ENCODE data around the gene TOGARAM1. TPM values are rescaled to one million over a fixed set of nuclear protein-coding genes. Genes with fewer than 3 reads are reported as not detected.
"Not testable (repeated sequence)": the region's sequence is repeated elsewhere in the genome, so short reads cannot be mapped to it uniquely, and the experiment has no call there.

The TOGARAM1 gene
- total RNA-seq, 1 donor: 19.1 TPM

DNA sequence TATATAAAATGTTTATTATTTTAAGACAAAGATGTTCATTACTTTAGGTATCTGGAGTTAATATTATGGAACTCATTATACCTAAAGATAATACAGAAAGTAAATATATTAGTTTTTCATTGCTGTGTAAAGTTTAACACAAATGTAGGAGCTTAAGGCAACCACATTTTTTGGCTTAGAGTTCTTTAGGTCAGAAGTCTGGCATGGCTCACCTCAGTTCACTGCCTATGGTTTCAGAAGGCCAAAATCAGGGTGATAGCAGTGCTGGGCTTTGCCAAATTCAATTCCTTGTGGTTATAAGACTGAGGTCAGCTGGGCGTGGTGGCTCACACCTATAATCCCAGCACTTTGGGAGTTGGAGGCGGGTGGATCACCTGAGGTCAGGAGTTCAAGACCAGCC is 86.4 kb downstream of the TOGARAM1 start:
- H3K27me3 ChIP-seq (ENCODE audit: insufficient read depth, low read length): no peaks in the 10 kb centered on the region
- H3K9me3 ChIP-seq (ENCODE audit: low read depth, low read length): no peaks in the 10 kb centered on the region
- H3K4me3 ChIP-seq (ENCODE audit: low read length): no peak overlapping the region
- no peaks in the 10 kb centered on the region for H3K4me1 ChIP-seq (ENCODE audit: insufficient read depth, low read length)

GRCh38 chr14:45051180-45051579 is 89.2 kb downstream of the TOGARAM1 start:
- H3K9me3 ChIP-seq (ENCODE audit: low read depth, low read length): no peaks in the 10 kb centered on the region
- H3K27me3 ChIP-seq (ENCODE audit: insufficient read depth, low read length): no peaks in the 10 kb centered on the region
- H3K4me3 ChIP-seq (ENCODE audit: low read length): no peak overlapping the region
- H3K4me1 ChIP-seq (ENCODE audit: insufficient read depth, low read length): no peaks in the 10 kb centered on the region

DNA sequence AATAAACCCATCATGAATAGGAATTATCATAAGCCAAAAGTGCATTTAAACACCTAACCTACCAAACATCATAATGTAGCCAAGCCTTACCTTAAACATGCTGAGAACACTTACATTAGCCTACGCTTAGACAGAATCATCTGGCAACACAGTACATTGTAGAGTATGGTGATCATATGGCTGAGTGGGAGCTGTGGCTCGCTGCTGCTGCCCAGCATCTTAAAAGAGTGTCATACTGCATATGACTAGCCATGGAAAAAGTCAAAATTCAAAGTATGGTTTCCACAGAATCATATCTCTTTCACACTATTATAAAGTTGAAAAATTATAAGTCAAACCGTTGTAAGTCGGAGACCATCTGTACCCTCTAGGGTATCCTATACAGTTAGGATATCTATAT is 89.9 kb downstream of the TOGARAM1 start:
- H3K27me3 ChIP-seq (ENCODE audit: insufficient read depth, low read length): no peaks in the 10 kb centered on the region
- no peaks in the 10 kb centered on the region for H3K9me3 ChIP-seq (ENCODE audit: low read depth, low read length)
- no peak overlapping the region for H3K4me3 ChIP-seq (ENCODE audit: low read length)
- H3K4me1 ChIP-seq (ENCODE audit: insufficient read depth, low read length): no peaks in the 10 kb centered on the region

DNA sequence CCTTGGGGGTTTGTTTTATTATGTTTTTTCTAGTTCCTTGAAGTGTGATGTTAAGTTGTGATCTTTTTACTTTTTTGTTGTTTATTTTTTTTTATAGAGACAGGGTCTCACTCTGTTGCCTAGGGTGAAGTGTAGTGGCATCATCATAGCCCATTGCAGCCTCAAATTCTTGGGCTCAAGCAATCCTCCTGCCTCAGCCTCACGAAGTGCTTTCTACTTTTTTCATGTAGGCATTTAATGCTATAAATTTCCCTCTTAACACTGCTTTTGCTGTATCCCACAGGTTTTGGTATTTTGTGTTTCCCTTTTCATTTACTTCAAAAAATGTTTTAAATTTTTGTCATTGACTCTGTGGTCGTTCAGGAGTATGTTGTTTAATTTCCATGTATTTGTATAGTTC is 95.4 kb downstream of the TOGARAM1 start:
- H3K4me1 ChIP-seq (ENCODE audit: insufficient read depth, low read length): no peaks in the 10 kb centered on the region
- no peaks in the 10 kb centered on the region for H3K27me3 ChIP-seq (ENCODE audit: insufficient read depth, low read length)
- H3K4me3 ChIP-seq (ENCODE audit: low read length): no peak overlapping the region
- no peaks in the 10 kb centered on the region for H3K9me3 ChIP-seq (ENCODE audit: low read depth, low read length)

GRCh38 chr14:45057881-45058364 is 95.9 kb downstream of the TOGARAM1 start:
- no peak overlapping the region for H3K4me3 ChIP-seq (ENCODE audit: low read length)
- no peaks in the 10 kb centered on the region for H3K9me3 ChIP-seq (ENCODE audit: low read depth, low read length)
- H3K4me1 ChIP-seq (ENCODE audit: insufficient read depth, low read length): no peaks in the 10 kb centered on the region
- no peaks in the 10 kb centered on the region for H3K27me3 ChIP-seq (ENCODE audit: insufficient read depth, low read length)

- Histone ChIP-seq H3K4me3 (ENCODE audit: low read length) (no peak overlapping the region), H3K27me3 (ENCODE audit: insufficient read depth, low read length) (no peaks in the 10 kb centered on the region), H3K9me3 (ENCODE audit: low read depth, low read length) (no peaks in the 10 kb centered on the region), H3K4me1 (ENCODE audit: insufficient read depth, low read length) (no peaks in the 10 kb centered on the region)
Observed at GRCh38 chr14:45060551-45060950, 98.6 kb downstream of the TOGARAM1 start.

DNA sequence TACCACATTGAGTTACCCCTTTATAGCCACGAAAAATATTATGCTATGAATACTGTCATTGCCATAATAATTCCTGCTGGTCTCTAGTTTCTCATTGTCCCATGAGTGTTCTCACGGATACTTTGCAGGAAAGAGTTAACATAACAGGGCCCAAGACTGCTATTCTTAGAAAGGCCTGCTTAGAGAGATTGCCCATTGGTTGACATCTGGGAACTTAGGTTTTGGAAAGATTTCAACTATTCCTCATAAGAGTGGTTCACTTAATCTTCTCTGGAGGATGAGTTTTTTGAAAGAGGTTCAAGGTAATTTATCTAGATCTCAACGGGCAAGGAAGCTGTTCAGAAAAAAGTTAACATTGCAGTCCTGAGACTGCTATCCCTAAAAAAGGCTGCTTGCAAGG is 103.5 kb downstream of the TOGARAM1 start:
- Histone ChIP-seq H3K4me1 (ENCODE audit: insufficient read depth, low read length) (no peaks in the 10 kb centered on the region), H3K27me3 (ENCODE audit: insufficient read depth, low read length) (no peaks in the 10 kb centered on the region), H3K9me3 (ENCODE audit: low read depth, low read length) (no peaks in the 10 kb centered on the region), H3K4me3 (ENCODE audit: low read length) (no peak overlapping the region)

GRCh38 chr14:45065956-45066355 is 104.0 kb downstream of the TOGARAM1 start:
- Histone ChIP-seq H3K4me1 (ENCODE audit: insufficient read depth, low read length) (no peaks in the 10 kb centered on the region), H3K4me3 (ENCODE audit: low read length) (no peak overlapping the region)

DNA sequence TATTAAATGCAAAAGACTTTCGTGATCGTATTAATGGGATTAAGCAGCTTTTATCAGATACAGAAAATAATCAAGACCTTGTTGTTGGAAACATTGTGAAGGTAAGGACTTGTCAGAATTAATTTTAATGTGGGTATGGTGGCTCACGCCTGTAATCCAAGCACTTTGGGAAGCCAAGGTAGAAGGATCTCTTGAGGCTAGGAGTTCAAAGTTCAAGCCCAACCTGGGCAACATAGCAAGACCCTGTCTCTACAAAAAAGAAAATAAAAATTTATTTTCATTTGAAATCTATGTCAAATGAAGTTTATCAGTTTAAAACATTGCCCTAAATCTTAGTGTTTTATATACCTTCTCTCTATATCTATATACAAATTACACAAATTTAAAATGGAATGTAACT is 104.7 kb downstream of the TOGARAM1 start:
- no peaks in the 10 kb centered on the region for H3K27me3 ChIP-seq (ENCODE audit: insufficient read depth, low read length)
- H3K9me3 ChIP-seq (ENCODE audit: low read depth, low read length): no peaks in the 10 kb centered on the region
- no peaks in the 10 kb centered on the region for H3K4me1 ChIP-seq (ENCODE audit: insufficient read depth, low read length)
- no peak overlapping the region for H3K4me3 ChIP-seq (ENCODE audit: low read length)

More at GRCh38 chr14:45065956-45066355, 104.0 kb downstream of the TOGARAM1 start:
- H3K9me3 ChIP-seq (ENCODE audit: low read depth, low read length): no peaks in the 10 kb centered on the region
- H3K27me3 ChIP-seq (ENCODE audit: insufficient read depth, low read length): no peaks in the 10 kb centered on the region

GRCh38 chr14:45068396-45068795 is 106.4 kb downstream of the TOGARAM1 start:
- Histone ChIP-seq H3K27me3 (ENCODE audit: insufficient read depth, low read length) (no peaks in the 10 kb centered on the region), H3K4me1 (ENCODE audit: insufficient read depth, low read length) (no peaks in the 10 kb centered on the region), H3K4me3 (ENCODE audit: low read length) (no peak overlapping the region), H3K9me3 (ENCODE audit: low read depth, low read length) (no peaks in the 10 kb centered on the region)

GRCh38 chr14:45070215-45070614 is 108.2 kb downstream of the TOGARAM1 start:
- H3K4me3 ChIP-seq (ENCODE audit: low read length): no peak overlapping the region
- no peaks in the 10 kb centered on the region for H3K27me3 ChIP-seq (ENCODE audit: insufficient read depth, low read length)
- H3K9me3 ChIP-seq (ENCODE audit: low read depth, low read length): no peaks in the 10 kb centered on the region
- no peaks in the 10 kb centered on the region for H3K4me1 ChIP-seq (ENCODE audit: insufficient read depth, low read length)

DNA sequence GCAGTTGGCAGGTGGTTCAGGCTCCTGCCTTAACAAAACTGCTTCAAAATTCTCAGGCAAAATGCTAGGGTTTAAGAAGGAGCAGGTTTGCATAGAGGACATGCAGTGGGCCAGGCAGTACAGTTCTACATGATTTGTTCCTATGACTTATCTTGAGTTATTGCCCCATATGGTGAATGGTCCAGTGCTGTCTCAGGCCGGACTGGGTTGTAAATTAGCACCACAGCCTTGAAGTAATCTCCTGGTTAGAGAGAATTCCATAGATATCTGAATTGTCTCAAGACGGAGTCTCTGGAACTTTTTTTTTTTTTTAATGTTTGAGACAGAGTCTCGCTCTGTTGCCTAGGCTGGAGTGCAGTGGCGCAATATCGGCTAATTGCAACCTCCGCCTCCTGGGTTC is 110.1 kb downstream of the TOGARAM1 start:
- no peaks in the 10 kb centered on the region for H3K4me1 ChIP-seq (ENCODE audit: insufficient read depth, low read length)

GRCh38 chr14:45073231-45073879 is 111.4 kb downstream of the TOGARAM1 start:
- Histone ChIP-seq H3K27me3 (ENCODE audit: insufficient read depth, low read length) (no peaks in the 10 kb centered on the region), H3K4me1 (ENCODE audit: insufficient read depth, low read length) (no peaks in the 10 kb centered on the region), H3K4me3 (ENCODE audit: low read length) (no peak overlapping the region), H3K9me3 (ENCODE audit: low read depth, low read length) (no peaks in the 10 kb centered on the region)

More for the DNA sequence above, 110.1 kb downstream of the TOGARAM1 start:
- H3K4me3 ChIP-seq (ENCODE audit: low read length): no peak overlapping the region
- no peaks in the 10 kb centered on the region for H3K9me3 ChIP-seq (ENCODE audit: low read depth, low read length)
- no peaks in the 10 kb centered on the region for H3K27me3 ChIP-seq (ENCODE audit: insufficient read depth, low read length)

DNA sequence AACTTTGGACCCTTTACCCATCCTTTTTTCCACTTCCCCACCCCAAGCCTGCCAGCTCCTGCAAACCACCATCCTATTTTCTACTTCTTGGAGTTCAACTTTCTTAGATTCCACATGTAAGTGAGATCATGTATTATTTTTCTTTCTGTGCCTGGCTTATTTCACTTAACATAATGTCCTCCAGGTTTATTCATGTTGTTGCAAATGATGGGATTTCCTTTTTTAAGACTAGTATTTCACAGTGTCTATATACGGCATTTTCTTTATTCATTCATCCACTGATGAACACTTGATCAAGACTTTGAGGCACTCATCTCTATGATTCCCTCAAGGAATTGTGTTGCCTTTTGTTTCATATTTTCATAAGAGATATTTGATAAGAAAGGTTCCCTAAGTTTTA is 116.3 kb downstream of the TOGARAM1 start:
- Histone ChIP-seq H3K4me1 (ENCODE audit: insufficient read depth, low read length) (peaks cover 3% of the 10 kb centered on the region), H3K27me3 (ENCODE audit: insufficient read depth, low read length) (no peaks in the 10 kb centered on the region), H3K9me3 (ENCODE audit: low read depth, low read length) (no peaks in the 10 kb centered on the region), H3K4me3 (ENCODE audit: low read length) (no peak overlapping the region)

DNA sequence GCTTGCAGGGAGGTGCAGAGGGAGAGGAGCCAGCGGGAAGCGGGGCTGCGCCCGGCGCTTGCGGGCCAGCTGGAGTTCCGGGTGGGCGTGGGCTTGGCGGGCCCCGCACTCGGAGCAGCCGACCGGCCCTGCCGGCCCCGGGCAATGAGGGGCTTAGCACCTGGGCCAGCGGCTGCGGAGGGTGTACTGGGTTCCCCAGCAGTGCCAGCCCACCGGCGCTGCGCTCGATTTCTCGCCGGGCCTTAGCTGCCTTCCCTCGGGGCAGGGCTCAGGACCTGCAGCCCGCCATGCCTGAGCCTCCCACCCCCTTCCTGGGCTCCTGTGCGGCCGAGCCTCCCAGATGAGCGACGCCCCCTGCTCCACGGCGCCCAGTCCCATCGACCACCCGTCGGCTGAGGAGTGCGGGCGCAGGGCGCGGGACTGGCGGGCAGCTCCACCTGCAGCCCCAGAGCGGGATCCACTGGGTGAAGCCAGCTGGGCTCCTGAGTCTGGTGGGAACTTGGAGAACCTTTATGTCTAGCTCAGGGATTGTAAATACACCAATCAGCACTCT is 118.5 kb downstream of the TOGARAM1 start:
- H3K27me3 ChIP-seq (ENCODE audit: insufficient read depth, low read length); H3K9me3 ChIP-seq (ENCODE audit: low read depth, low read length); H3K4me3 ChIP-seq (ENCODE audit: low read length): not testable (repeated sequence)
- H3K4me1 ChIP-seq (ENCODE audit: insufficient read depth, low read length): peaks cover 19% of the 10 kb centered on the region

DNA sequence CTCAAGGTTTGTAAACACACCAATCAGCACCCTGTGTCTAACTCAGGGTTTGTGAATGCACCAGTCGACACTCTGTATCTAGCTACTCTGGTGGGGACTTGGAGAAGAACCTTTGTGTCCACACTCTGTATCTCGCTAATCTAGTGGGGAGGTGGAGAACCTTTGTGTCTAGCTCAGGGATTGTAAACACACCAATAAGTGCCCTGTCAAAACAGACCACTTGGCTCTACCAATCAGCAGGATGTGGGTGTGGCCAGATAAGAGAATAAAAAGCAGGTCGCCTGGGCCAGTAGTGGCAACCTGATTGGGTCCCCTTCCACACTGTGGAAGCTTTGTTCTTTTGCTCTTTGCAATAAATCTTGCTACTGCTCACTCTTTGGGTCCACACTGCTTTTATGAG is 119.1 kb downstream of the TOGARAM1 start:
- not testable (repeated sequence) for H3K9me3 ChIP-seq (ENCODE audit: low read depth, low read length); H3K4me3 ChIP-seq (ENCODE audit: low read length); H3K27me3 ChIP-seq (ENCODE audit: insufficient read depth, low read length)
- peaks cover 25% of the 10 kb centered on the region for H3K4me1 ChIP-seq (ENCODE audit: insufficient read depth, low read length)

All from mononuclear cell (primary cell).